Activated naive CD8-positive, alpha-beta T cell treated with anti-CD3 and anti-CD28 coated beads, Interleukin-2, amount 10 ng/mL, durations not matched to agents 7 days and 5 days (primary cell): ENCODE measurements around the gene CCDC93. TPM values are rescaled to one million over a fixed set of nuclear protein-coding genes. Genes with fewer than 3 reads are reported as not detected.
A peak's percentile ranks its signal among the peaks of the same experiment; 100 is the strongest.

Experiments
- ATAC-seq: fragments of 150-1000 bp; cut with Tn5 transposase; one replicate; pipeline ENCODE4 v1.10.0; 2021; ENCODE audit warnings: low read depth, moderate library complexity
- POLR2A ChIA-PET: fragments of 350-600 bp; sonication (Branson Sonifier 250); formaldehyde crosslinking; loops from one replicate; lab custom pipeline; 2021; ENCODE audit warnings: antibody characterized with exemption; lab: Charles Lee
- DNase-seq: peaks from one replicate; pipeline ENCODE4 v3.0.0; 2021
- H3K27ac Mint-ChIP-seq: one replicate; pipeline ENCODE4 v1.8.0; 2022; ENCODE audit warnings: mild to moderate bottlenecking, mixed read lengths
- H3K27me3 Mint-ChIP-seq: one replicate; pipeline ENCODE4 v1.8.0; 2022; ENCODE audit warnings: mild to moderate bottlenecking, moderate library complexity, mixed read lengths
- H3K36me3 Mint-ChIP-seq: one replicate; pipeline ENCODE4 v1.8.0; 2021; ENCODE audit warnings: mild to moderate bottlenecking, mixed read lengths
- H3K4me1 Mint-ChIP-seq: one replicate; pipeline ENCODE4 v1.8.0; 2021; ENCODE audit warnings: mixed read lengths
- H3K4me3 Mint-ChIP-seq: one replicate; pipeline ENCODE4 v1.8.0; 2022; ENCODE audit warnings: mild to moderate bottlenecking, moderate library complexity, mixed read lengths
- H3K9me3 Mint-ChIP-seq: one replicate; pipeline ENCODE4 v1.8.0; 2021; ENCODE audit warnings: mixed read lengths
- total RNA-seq, 2 experiments: library from RNA; stranded (reverse); gene quantifications; one replicate each; pipeline ENCODE4 v1.2.3, GENCODE V29; 2021

CCDC93 gene
- total RNA-seq, 2 experiments from 2014 or later: 37.5 to 38.7 TPM

GRCh38 chr2:117952701-117953100 is 61.2 kb downstream of the CCDC93 start:
- Mint-ChIP-seq H3K9me3 (no peaks in the 10 kb centered on the region), H3K27ac (no peak overlapping the region), H3K4me3 (no peak overlapping the region), H3K27me3 (no peaks in the 10 kb centered on the region), H3K4me1 (no peaks in the 10 kb centered on the region), H3K36me3 (peaks cover 32% of the 10 kb centered on the region)
- no peak for ATAC-seq
- no peak for DNase-seq
- POLR2A ChIA-PET: no interaction called here

DNA sequence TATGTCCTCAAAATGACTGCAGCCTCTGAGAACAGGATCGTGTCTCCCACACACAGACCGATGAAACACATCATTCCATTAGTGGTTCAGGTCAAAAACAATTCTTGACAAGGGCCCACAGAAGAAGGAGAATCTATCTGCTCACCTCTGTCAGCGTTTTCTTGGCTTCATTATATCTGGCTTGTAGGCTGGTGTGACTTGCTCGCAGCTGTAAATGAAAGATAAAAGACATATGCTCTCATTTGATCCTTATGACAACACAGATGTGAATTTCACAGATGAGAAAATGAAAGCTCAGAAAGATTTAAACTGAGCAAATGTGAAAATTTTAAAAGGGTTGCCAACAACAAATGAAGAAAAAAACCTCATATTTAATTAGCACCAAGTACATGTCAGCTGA is 61.6 kb downstream of the CCDC93 start:
- no peak overlapping the region for H3K4me3 Mint-ChIP-seq
- no peak overlapping the region for H3K27ac Mint-ChIP-seq
- POLR2A ChIA-PET: no interaction called here
- no peaks in the 10 kb centered on the region for H3K27me3 Mint-ChIP-seq
- no peak for ATAC-seq
- H3K4me1 Mint-ChIP-seq: no peaks in the 10 kb centered on the region
- H3K36me3 Mint-ChIP-seq: peaks cover 27% of the 10 kb centered on the region
- DNase-seq: no peak
- H3K9me3 Mint-ChIP-seq: no peaks in the 10 kb centered on the region

- H3K9me3 Mint-ChIP-seq: no peaks in the 10 kb centered on the region
- H3K36me3 Mint-ChIP-seq: peaks cover 31% of the 10 kb centered on the region
- H3K4me1 Mint-ChIP-seq: no peaks in the 10 kb centered on the region
- POLR2A ChIA-PET: no interaction called here
- H3K27me3 Mint-ChIP-seq: no peaks in the 10 kb centered on the region
- DNase-seq: no peak
- no peak overlapping the region for H3K27ac Mint-ChIP-seq
- no peak for ATAC-seq
- no peak overlapping the region for H3K4me3 Mint-ChIP-seq
Observed at GRCh38 chr2:117949806-117950205, 64.1 kb downstream of the CCDC93 start.

DNA sequence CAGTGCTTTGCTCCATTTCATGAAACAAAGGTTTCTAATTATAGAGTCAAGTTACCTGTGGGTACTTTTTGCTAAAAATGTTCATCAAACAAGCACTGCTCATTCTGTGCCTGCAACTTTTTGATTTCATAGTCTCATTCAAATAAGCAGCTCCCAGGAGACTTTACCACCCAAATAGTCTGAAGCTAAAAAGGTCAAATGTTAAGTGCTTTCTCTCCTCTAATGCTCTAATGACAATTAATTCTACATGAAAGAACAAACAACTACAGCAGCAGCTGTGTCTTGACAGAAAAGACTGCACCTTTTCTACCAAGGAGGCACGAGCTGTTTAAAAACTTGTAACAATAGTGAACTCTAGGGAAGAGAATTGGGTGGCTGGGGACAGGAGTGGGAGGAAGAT is 65.3 kb downstream of the CCDC93 start:
- no peaks in the 10 kb centered on the region for H3K9me3 Mint-ChIP-seq
- H3K4me1 Mint-ChIP-seq: no peaks in the 10 kb centered on the region
- ATAC-seq (no peak), DNase-seq (no peak)
- POLR2A ChIA-PET: no interaction called here
- H3K36me3 Mint-ChIP-seq: peaks cover 31% of the 10 kb centered on the region
- H3K27ac Mint-ChIP-seq: no peak overlapping the region
- no peak overlapping the region for H3K4me3 Mint-ChIP-seq
- no peaks in the 10 kb centered on the region for H3K27me3 Mint-ChIP-seq

GRCh38 chr2:117945296-117945695 is 68.6 kb downstream of the CCDC93 start:
- H3K36me3 Mint-ChIP-seq: peaks cover 28% of the 10 kb centered on the region
- no peaks in the 10 kb centered on the region for H3K9me3 Mint-ChIP-seq
- H3K4me1 Mint-ChIP-seq: no peaks in the 10 kb centered on the region
- DNase-seq: no peak
- ATAC-seq: no peak
- no peak overlapping the region for H3K4me3 Mint-ChIP-seq
- no peaks in the 10 kb centered on the region for H3K27me3 Mint-ChIP-seq
- POLR2A ChIA-PET: no interaction called here
- H3K27ac Mint-ChIP-seq: no peak overlapping the region

DNA sequence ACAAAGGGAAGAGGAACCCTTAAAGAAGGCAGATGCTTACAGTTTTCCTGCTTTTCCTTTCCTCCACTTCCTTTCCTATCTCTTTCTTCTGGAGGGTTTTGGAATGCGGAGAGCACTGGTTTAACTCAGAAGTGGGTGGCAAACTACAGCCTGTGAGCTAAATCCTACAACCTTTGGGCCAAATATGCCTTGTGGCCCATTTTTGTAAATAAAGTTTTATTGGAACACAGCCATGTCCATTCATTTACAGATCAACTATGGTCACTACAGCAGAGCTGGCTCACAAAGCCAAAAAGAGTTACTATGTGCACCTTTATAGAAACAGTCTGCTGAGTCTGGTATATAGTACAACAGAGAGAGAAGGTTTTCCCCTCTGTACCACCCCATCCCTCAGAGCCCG is 69.1 kb downstream of the CCDC93 start:
- Mint-ChIP-seq H3K9me3 (no peaks in the 10 kb centered on the region), H3K27me3 (no peaks in the 10 kb centered on the region), H3K36me3 (peaks cover 33% of the 10 kb centered on the region), H3K4me1 (no peaks in the 10 kb centered on the region), H3K4me3 (no peak overlapping the region), H3K27ac (no peak overlapping the region)
- ATAC-seq (no peak), DNase-seq (no peak)
- POLR2A ChIA-PET: no interaction called here

DNA sequence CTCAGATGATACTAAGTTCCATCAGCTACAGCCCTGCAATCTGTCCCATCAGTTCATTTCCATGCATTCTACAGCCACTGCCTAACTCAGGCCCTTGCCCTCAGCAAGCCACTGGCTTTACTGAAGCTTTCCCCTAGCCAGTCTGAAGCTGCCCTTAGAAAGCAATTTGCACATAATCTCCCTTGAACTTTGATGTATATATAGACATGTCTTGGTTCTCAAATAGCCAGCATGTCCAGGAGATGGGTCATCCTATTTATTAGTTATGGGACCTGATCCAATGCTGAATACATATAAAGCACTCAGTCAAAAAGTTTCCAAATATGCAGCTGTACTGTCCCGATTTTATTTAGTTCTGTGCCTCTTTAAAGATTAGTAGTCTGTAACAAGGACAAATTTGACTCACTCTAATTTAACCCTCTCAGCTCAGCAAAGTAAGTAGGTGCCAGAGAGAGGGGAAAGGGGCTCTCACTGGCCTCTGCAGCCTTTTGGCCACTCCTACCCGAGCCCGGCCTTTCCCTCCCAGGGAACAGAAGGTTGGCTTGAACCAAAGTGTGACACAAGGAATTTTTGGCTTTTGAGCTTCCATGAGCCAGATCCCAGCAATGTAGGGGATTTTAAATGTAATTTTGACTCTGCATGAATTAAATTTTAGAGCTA is 70.7 kb downstream of the CCDC93 start:
- H3K27ac Mint-ChIP-seq: no peak overlapping the region
- POLR2A ChIA-PET: no interaction called here

DNA sequence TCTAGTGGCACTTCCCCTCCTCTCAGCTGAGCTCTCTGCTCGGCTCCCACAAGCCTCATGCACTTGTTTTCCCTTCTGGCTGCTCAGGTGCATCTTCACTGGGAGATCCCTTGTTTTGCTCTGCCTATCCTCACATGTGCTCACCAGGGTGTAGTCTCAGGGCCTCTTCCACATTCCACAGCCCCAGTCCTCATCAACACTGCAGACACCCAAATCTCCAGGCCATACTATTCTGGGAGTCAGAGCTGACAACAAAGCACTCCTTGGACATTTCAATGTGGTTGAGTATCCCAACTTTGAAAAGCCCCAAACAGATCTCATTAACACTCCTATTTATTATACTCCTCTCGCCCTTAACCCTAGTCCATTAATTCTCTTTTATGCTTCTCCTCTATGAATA is 71.3 kb downstream of the CCDC93 start:
- H3K4me3 Mint-ChIP-seq: no peak overlapping the region
- no peak overlapping the region for H3K27ac Mint-ChIP-seq
- H3K9me3 Mint-ChIP-seq: no peaks in the 10 kb centered on the region
- no peak for DNase-seq
- peaks cover 37% of the 10 kb centered on the region for H3K36me3 Mint-ChIP-seq
- POLR2A ChIA-PET: no interaction called here
- no peak for ATAC-seq
- no peaks in the 10 kb centered on the region for H3K27me3 Mint-ChIP-seq
- H3K4me1 Mint-ChIP-seq: no peaks in the 10 kb centered on the region

More for the DNA sequence above, 70.7 kb downstream of the CCDC93 start:
- no peaks in the 10 kb centered on the region for H3K9me3 Mint-ChIP-seq
- no peak for DNase-seq
- H3K4me3 Mint-ChIP-seq: no peak overlapping the region
- H3K27me3 Mint-ChIP-seq: no peaks in the 10 kb centered on the region
- no peak for ATAC-seq
- no peaks in the 10 kb centered on the region for H3K4me1 Mint-ChIP-seq
- peaks cover 38% of the 10 kb centered on the region for H3K36me3 Mint-ChIP-seq

GRCh38 chr2:117941693-117942092 is 72.2 kb downstream of the CCDC93 start:
- ATAC-seq: no peak
- H3K4me1 Mint-ChIP-seq: no peaks in the 10 kb centered on the region
- H3K27ac Mint-ChIP-seq: no peak overlapping the region
- no peaks in the 10 kb centered on the region for H3K9me3 Mint-ChIP-seq
- no peak for DNase-seq
- no peaks in the 10 kb centered on the region for H3K27me3 Mint-ChIP-seq
- H3K36me3 Mint-ChIP-seq: peaks cover 40% of the 10 kb centered on the region
- no peak overlapping the region for H3K4me3 Mint-ChIP-seq
- POLR2A ChIA-PET: no interaction called here

GRCh38 chr2:117940436-117940835 is 73.4 kb downstream of the CCDC93 start:
- Mint-ChIP-seq H3K27me3 (no peaks in the 10 kb centered on the region), H3K4me3 (no peak overlapping the region), H3K4me1 (no peaks in the 10 kb centered on the region), H3K36me3 (peaks cover 40% of the 10 kb centered on the region), H3K27ac (peak overlapping the region; percentile 9), H3K9me3 (no peaks in the 10 kb centered on the region)
- ATAC-seq: no peak
- POLR2A ChIA-PET: no interaction called here
- no peak for DNase-seq

- no peaks in the 10 kb centered on the region for H3K9me3 Mint-ChIP-seq
- H3K36me3 Mint-ChIP-seq: peaks cover 40% of the 10 kb centered on the region
- no peak overlapping the region for H3K4me3 Mint-ChIP-seq
- POLR2A ChIA-PET: no interaction called here
- ATAC-seq (no peak), DNase-seq (no peak)
- H3K27me3 Mint-ChIP-seq: no peaks in the 10 kb centered on the region
- no peak overlapping the region for H3K27ac Mint-ChIP-seq
- peaks cover 2% of the 10 kb centered on the region for H3K4me1 Mint-ChIP-seq
Observed at GRCh38 chr2:117938611-117939010, 75.3 kb downstream of the CCDC93 start.

GRCh38 chr2:117936871-117937428 is 76.9 kb downstream of the CCDC93 start:
- no peak overlapping the region for H3K27ac Mint-ChIP-seq
- ATAC-seq (no peak), DNase-seq (no peak)
- POLR2A ChIA-PET: no interaction called here
- H3K36me3 Mint-ChIP-seq: peaks cover 47% of the 10 kb centered on the region
- no peaks in the 10 kb centered on the region for H3K27me3 Mint-ChIP-seq
- H3K4me1 Mint-ChIP-seq: peaks cover 2% of the 10 kb centered on the region
- H3K4me3 Mint-ChIP-seq: no peak overlapping the region
- H3K9me3 Mint-ChIP-seq: no peaks in the 10 kb centered on the region

DNA sequence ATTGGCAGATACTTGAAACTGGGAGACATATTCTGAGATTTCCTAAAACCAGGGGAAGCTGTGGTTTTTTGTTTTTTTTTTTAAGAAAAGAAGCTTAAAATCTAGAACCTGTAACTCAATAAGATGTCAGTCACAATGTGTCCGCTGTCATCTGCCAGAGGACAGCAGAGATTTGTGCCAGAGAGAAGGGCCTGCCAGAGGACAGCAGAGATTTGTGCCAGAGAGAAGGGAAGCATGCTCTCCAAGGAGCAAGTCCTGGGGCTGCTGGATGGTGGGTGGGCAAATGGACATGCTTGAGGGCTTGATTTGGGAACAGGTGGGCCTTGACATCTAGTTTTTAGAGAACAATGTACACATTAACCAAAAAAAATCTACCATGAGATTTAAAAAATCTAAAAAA is 77.9 kb downstream of the CCDC93 start:
- Mint-ChIP-seq H3K27me3 (no peaks in the 10 kb centered on the region), H3K36me3 (peaks cover 53% of the 10 kb centered on the region), H3K4me3 (no peak overlapping the region), H3K9me3 (no peaks in the 10 kb centered on the region), H3K27ac (no peak overlapping the region), H3K4me1 (peaks cover 2% of the 10 kb centered on the region)
- POLR2A ChIA-PET: no interaction called here
- DNase-seq: no peak
- ATAC-seq: no peak

DNA sequence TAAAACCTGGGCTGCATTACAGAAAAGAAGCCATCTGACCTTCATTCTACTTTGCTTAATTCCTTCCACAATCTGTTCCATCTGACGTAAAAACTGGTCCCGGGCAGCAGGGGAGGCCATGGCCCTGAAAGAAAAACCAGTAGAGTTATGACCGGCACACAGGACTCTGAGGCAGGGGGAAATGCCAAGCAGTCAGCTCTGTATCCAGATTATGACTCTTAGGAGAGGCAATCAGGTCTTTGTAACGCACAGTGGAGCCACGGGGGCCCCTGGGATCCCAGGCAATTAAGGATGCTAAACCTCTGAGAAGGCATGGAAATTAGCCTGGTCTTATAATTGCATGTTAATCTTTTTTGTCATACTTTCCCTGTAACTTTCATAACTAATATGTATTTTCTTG is 78.4 kb downstream of the CCDC93 start:
- H3K27ac Mint-ChIP-seq: no peak overlapping the region
- POLR2A ChIA-PET: no interaction called here
- no peaks in the 10 kb centered on the region for H3K9me3 Mint-ChIP-seq
- ATAC-seq (no peak), DNase-seq (no peak)
- peaks cover 55% of the 10 kb centered on the region for H3K36me3 Mint-ChIP-seq
- H3K27me3 Mint-ChIP-seq: no peaks in the 10 kb centered on the region
- H3K4me1 Mint-ChIP-seq: peaks cover 2% of the 10 kb centered on the region
- no peak overlapping the region for H3K4me3 Mint-ChIP-seq
